GM21786 (cell line): Measurements from ENCODE around the gene S100A14.

ENCODE experiments used
- ATAC-seq: cut with Tn5 transposase; IDR thresholded peaks from one replicate; pipeline ENCODE4 v1.9.1; 2021; ENCODE audit not compliant: unreplicated experiment

Gene S100A14

GRCh38 chr1:153566414-153567371 is 49.4 kb downstream of the S100A14 start:
- peak; percentile 43 for ATAC-seq

GRCh38 chr1:153565529-153566374 is 50.4 kb downstream of the S100A14 start, which contains the start of gene S100A2:
TSS of gene S100A2 (minus strand) at chr1:153565844. CDS start at chr1:153563877, 1,967 bp downstream.
- peak; percentile 49 for ATAC-seq
